ENCODE results near the gene PCCB.
"Not testable (repeated sequence)": the region's sequence is repeated elsewhere in the genome, so short reads cannot be mapped to it uniquely, and the experiment has no call there.

Gene PCCB

GRCh38 chr3:136330900-136331299 lies 80.8 kb downstream of the PCCB start:
- DNase-seq = no peak

- no peak for DNase-seq
Observed at GRCh38 chr3:136332302-136332701, 82.2 kb downstream of the PCCB start.

GRCh38 chr3:136332776-136333175 lies 82.6 kb downstream of the PCCB start:
- DNase-seq = no peak

- DNase-seq = no peak
Observed at GRCh38 chr3:136334209-136334608, 84.1 kb downstream of the PCCB start.

GRCh38 chr3:136334726-136335125 lies 84.6 kb downstream of the PCCB start:
- DNase-seq = not testable (repeated sequence)

GRCh38 chr3:136336329-136337100 lies 86.4 kb downstream of the PCCB start:
- no peak for DNase-seq

GRCh38 chr3:136343446-136343845 lies 93.3 kb downstream of the PCCB start:
- DNase-seq = no peak

GRCh38 chr3:136343873-136344555 lies 93.9 kb downstream of the PCCB start:
- DNase-seq = no peak

GRCh38 chr3:136346486-136346885 lies 96.3 kb downstream of the PCCB start:
- no peak for DNase-seq

GRCh38 chr3:136350132-136350531 lies 100.0 kb downstream of the PCCB start:
- DNase-seq = no peak

- DNase-seq = no peak
Observed at GRCh38 chr3:136350557-136350956, 100.4 kb downstream of the PCCB start.

GRCh38 chr3:136351351-136351750 lies 101.2 kb downstream of the PCCB start:
- no peak for DNase-seq

GRCh38 chr3:136351905-136352304 lies 101.8 kb downstream of the PCCB start:
- no peak for DNase-seq

GRCh38 chr3:136353461-136353860 lies 103.3 kb downstream of the PCCB start:
- DNase-seq = no peak

- no peak for DNase-seq
Observed at GRCh38 chr3:136366289-136366688, 116.1 kb downstream of the PCCB start.

- DNase-seq = not testable (repeated sequence)
Observed at GRCh38 chr3:136375800-136376199, 125.7 kb downstream of the PCCB start.

- DNase-seq = no peak
Observed at GRCh38 chr3:136377508-136377907, 127.4 kb downstream of the PCCB start.

- no peak for DNase-seq
Observed at GRCh38 chr3:136378011-136378410, 127.9 kb downstream of the PCCB start.
